PC-9 (cell line): ENCODE results near the gene GLCCI1.

Source experiments
- EZH2 ChIP-seq: fragments of 200-600 bp; sonication (generic); IDR thresholded peaks from 2 replicates; pipeline ENCODE4 v1.8.0; 2017; ENCODE audit warnings: antibody characterized with exemption, low read depth
- TF ChIP-seq, protein P1 (sequence below): fragments of 200-600 bp; sonication (generic); conservative IDR thresholded peaks from 2 replicates; pipeline ENCODE4 v1.6.1; 2017; ENCODE audit warnings: mixed run types, antibody characterized with exemption, mild to moderate bottlenecking, moderate library complexity

DNA sequence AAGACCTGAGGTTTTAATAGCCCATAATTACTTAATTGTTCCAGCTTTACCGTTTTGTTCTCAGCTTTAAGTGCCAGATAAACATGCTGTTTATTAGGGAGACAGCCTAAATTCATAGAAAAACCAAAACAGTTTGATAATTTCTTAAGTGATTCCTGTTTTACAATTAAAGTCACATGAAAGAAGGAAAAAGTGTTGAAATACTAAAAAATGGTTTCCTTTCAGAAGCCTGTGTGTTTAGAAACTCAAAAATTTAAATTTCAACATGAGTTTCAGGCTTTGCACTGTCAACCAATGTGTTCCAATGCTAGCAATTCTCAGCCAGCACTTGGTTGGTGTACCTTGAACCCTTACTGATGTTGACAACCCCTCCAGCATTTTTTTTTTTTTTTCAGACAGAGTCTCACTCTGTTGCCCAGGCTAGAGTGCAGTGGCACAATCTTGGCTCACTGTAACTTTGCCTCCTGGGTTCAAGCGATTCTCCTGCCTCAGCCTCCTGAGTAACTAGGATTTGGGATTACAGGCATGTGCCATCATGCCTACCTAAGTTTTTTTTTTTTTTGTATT lies 158.1 kb downstream of the GLCCI1 start:
- TF ChIP-seq, protein P1, sequence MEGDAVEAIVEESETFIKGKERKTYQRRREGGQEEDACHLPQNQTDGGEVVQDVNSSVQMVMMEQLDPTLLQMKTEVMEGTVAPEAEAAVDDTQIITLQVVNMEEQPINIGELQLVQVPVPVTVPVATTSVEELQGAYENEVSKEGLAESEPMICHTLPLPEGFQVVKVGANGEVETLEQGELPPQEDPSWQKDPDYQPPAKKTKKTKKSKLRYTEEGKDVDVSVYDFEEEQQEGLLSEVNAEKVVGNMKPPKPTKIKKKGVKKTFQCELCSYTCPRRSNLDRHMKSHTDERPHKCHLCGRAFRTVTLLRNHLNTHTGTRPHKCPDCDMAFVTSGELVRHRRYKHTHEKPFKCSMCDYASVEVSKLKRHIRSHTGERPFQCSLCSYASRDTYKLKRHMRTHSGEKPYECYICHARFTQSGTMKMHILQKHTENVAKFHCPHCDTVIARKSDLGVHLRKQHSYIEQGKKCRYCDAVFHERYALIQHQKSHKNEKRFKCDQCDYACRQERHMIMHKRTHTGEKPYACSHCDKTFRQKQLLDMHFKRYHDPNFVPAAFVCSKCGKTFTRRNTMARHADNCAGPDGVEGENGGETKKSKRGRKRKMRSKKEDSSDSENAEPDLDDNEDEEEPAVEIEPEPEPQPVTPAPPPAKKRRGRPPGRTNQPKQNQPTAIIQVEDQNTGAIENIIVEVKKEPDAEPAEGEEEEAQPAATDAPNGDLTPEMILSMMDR = no peak
- no peak for TF ChIP-seq EZH2
